Right ventricle myocardium superior (tissue), 1 donor: Measurements from ENCODE around the gene MTO1. TPM values are rescaled to one million over a fixed set of nuclear protein-coding genes. Genes with fewer than 3 reads are reported as not detected.
A peak's percentile ranks its signal among the peaks of the same experiment; 100 is the strongest.
"Not testable (repeated sequence)": the region's sequence is repeated elsewhere in the genome, so short reads cannot be mapped to it uniquely, and the experiment has no call there.

Source experiments
- ATAC-seq: fragments of 200-7000 bp; cut with Tn5 transposase; one replicate; pipeline ENCODE4 v1.9.1; 2020; ENCODE audit warnings: mild to moderate bottlenecking; ENCODE audit not compliant: poor library complexity
- DNase-seq: peaks from one replicate; pipeline ENCODE4 v3.0.0-alpha.2; 2020
- intact Hi-C: fragments of 100-400 bp; cut with DNase I; formaldehyde crosslinking; loops from one replicate; pipeline ENCODE4 v1.11.2; 2022
- total RNA-seq: library from RNA; stranded (reverse); fragmentation: NEBNext Ultra II Directional; extraction: Animal tissue kit (Norgen Biotek cat#: 25700); gene quantifications from one replicate; pipeline ENCODE4 v1.2.1, GENCODE V29; 2021
- donor health status: DM: no; HTN: yes; CAD: no; lungs with severe emphysema.

Gene MTO1
- total RNA-seq, 1 donor from 2014 or later = 24.9 TPM

DNA sequence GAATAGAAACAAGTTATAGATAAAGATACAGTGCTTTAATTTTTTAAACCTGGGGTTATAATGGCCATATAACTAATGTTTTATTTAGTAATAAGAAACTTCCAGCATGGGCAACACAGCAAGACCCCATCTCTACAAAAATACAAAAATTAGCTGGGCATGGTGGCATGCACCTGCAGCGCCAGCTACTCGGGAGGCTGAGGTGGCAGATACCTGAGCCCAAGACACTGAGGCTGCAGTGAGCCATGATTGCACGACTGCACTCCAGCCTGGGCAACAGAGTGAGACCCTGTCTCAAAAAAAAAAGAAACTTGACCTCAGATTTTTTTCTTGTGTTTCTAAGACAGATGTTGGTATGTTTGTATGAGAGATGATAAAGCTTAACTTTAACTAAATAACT lies 36.4 kb downstream of the MTO1 start:
- DNase-seq (no peak), ATAC-seq (no peak)
- intact Hi-C loops = no loop called here

DNA sequence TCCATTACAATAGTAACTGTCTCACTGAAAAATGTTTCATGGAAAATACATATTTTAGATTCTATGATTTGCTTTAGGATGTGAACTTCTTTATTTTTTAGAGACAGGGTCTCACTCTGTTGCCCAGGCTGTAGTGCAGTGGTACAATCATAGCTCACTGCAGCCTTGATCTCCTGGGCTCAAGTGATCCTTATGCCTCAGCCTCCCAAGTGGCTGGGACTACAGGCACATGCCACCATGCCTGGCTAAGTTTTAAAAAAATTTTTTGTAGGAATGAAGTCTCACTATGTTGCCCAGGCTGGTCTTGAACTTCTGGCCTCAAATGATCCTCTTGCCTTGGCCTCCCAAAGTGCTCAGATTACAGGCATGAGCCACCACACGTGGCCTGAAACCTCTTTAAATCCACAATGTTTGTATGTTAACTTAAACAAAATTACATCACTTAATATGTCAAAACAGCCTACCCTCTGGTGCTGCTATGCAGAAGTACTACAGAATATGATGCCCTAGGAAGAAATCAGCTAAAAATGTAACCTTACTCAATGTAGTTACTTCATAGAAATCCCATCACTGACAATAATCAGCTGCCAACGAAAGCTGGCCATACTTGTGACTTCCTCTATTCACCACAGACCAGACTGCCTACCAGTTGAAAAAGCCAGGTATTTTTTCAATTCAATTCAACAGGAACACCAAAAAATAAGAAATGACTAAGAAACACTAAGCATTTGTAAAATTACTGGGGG lies 41.7 kb downstream of the MTO1 start:
- intact Hi-C loops = no loop called here
- no peak for DNase-seq
- no peak for ATAC-seq

GRCh38 chr6:73504160-73504559 lies 42.6 kb downstream of the MTO1 start:
- DNase-seq = no peak
- intact Hi-C loops = no loop called here
- ATAC-seq = no peak

- intact Hi-C loops = no loop called here
- no peak for ATAC-seq
- no peak for DNase-seq
Observed at GRCh38 chr6:73505142-73505541, 43.6 kb downstream of the MTO1 start.

DNA sequence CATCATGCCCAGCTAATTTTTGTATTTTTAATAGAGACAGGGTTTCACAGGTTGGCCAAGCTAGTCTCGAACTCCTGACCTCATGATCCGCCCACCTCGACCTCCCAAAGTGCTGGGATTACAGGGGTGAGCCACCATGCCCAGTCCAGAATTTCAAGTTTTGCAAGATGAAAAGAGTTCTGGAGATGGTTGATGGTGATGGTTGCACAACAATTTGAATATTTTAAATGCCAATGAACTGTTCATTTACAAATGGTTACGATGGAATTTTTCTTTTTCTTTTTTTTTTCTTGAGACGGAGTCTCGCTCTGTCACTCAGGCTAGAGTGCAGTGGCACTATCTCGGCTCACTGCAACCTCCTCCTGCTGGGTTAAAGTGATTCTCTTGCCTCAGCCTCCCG lies 44.2 kb downstream of the MTO1 start:
- ATAC-seq, DNase-seq, intact Hi-C loops: not testable (repeated sequence)

- ATAC-seq (no peak), DNase-seq (no peak)
- intact Hi-C loops = no loop called here
Observed at GRCh38 chr6:73506246-73506645, 44.7 kb downstream of the MTO1 start.

GRCh38 chr6:73508776-73509175 lies 47.2 kb downstream of the MTO1 start:
- intact Hi-C loops = no loop called here
- no peak for ATAC-seq
- no peak for DNase-seq

GRCh38 chr6:73509851-73510250 lies 48.3 kb downstream of the MTO1 start:
- intact Hi-C loops = loop anchor here (10.0 kb wide), 1 partner anchor 225 kb away; no protein-coding TSS in a partner anchor
- ATAC-seq = no peak
- no peak for DNase-seq

DNA sequence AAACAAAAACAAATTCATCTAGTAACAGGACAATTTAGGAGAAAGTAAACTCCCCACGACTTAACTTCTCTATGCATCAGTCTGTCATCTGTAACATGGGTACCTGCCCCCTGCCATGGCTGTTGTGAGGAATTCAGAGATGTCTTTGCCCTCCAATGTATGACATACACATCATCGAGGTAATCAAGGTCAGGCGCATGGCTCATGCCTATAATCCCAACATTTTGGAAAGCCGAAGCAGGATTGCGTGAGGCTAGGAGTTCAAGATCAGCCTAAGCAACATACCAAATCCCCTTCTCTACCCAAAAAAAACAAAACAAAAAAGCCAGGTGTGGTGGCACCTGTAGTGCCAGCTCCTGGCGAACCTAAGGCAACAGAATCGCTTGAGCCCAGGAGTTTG lies 50.3 kb downstream of the MTO1 start:
- ATAC-seq = no peak
- intact Hi-C loops = loop anchor here (10.0 kb wide), 1 partner anchor 223 kb away; no protein-coding TSS in a partner anchor

GRCh38 chr6:73513496-73513854 lies 51.9 kb downstream of the MTO1 start:
- intact Hi-C loops = loop anchor here (10.0 kb wide), 1 partner anchor 221 kb away; no protein-coding TSS in a partner anchor
- ATAC-seq = no peak
- no peak for DNase-seq

More for the DNA sequence above, 50.3 kb downstream of the MTO1 start:
- DNase-seq = no peak

DNA sequence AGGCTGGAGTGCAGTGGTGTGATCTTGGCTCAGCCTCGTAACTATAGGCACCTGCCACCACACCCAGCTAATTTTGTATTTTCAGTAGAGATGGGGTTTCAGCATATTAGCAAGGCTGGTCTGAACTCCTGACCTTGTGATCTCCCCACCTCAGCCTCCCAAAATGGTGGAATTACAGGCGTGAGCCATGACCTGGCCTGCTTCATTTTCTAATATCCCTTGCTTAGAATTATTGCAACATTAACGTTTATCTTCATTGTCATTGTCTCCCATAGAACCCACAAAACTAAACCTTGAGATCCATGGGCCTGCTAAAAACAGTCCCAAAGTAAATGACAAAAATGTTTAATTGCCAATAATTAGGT lies 53.2 kb downstream of the MTO1 start:
- no peak for DNase-seq
- no peak for ATAC-seq
- intact Hi-C loops = loop anchor here (2.0 to 10.0 kb wide), 2 partner anchors 96 to 220 kb away; no protein-coding TSS in a partner anchor

GRCh38 chr6:73515204-73515655 lies 53.7 kb downstream of the MTO1 start:
- DNase-seq (no peak), ATAC-seq (no peak)
- intact Hi-C loops = loop anchor here (2.0 to 10.0 kb wide), 2 partner anchors 96 to 220 kb away; no protein-coding TSS in a partner anchor

GRCh38 chr6:73516514-73517489 lies 55.3 kb downstream of the MTO1 start:
- intact Hi-C loops = loop anchor here (10.0 kb wide), 1 partner anchor 218 kb away; no protein-coding TSS in a partner anchor
- no peak for ATAC-seq
- DNase-seq = no peak

DNA sequence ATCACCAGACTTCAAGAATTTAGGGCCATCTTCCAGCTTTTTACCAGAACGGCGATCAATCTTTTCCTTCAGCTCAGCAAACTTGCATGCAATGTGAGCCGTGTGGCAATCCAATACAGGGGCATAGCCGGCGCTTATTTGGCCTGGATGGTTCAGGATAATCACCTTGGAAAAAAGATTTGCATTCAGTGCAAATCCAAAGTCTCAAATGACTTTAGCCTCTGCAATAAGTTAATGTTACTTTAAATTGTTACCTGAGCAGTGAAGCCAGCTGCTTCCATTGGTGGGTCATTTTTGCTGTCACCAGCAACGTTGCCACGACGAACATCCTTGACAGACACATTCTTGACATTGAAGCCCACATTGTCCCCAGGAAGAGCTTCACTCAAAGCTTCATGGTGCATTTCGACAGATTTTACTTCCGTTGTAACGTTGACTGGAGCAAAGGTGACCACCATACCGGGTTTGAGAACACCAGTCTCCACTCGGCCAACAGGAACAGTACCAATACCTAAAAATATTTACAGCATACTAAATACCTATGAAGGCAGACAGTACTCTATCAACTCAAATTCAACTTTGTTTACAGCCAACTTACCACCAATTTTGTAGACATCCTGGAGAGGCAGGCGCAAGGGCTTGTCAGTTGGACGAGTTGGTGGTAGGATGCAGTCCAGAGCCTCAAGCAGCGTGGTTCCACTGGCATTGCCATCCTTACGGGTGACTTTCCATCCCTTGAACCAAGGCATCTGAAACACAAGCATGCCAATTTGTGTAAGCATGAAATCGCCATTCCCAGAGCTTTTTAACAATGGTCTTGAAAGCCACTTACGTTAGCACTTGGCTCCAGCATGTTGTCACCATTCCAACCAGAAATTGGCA lies 56.8 kb downstream of the MTO1 start:
- intact Hi-C loops = loop anchor here (10.0 kb wide), 1 partner anchor 216 kb away; no protein-coding TSS in a partner anchor
- not testable (repeated sequence) for ATAC-seq, DNase-seq

GRCh38 chr6:73518982-73519881 lies 57.7 kb downstream of the MTO1 start:
- intact Hi-C loops = loop anchor here (10.0 kb wide), 1 partner anchor 216 kb away; no protein-coding TSS in a partner anchor
- not testable (repeated sequence) for DNase-seq, ATAC-seq

DNA sequence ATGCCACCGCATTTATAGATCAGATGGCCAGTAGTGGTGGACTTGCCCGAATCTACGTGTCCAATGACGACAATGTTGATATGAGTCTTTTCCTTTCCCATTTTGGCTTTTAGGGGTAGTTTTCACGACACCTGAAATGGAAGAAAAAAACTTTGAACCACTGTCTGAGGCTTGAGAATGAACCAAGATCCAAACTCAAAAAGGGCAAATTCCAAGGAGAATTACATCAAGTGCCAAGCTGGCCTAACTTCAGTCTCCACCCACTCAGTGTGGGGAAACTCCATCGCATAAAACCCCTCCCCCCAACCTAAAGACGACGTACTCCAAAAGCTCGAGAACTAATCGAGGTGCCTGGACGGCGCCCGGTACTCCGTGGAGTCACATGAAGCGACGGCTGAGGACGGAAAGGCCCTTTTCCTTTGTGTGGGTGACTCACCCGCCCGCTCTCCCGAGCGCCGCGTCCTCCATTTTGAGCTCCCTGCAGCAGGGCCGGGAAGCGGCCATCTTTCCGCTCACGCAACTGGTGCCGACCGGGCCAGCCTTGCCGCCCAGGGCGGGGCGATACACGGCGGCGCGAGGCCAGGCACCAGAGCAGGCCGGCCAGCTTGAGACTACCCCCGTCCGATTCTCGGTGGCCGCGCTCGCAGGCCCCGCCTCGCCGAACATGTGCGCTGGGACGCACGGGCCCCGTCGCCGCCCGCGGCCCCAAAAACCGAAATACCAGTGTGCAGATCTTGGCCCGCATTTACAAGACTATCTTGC lies 58.6 kb downstream of the MTO1 start:
- DNase-seq (peak; percentile 83), ATAC-seq (peak; percentile 65)
- intact Hi-C loops = loop anchor here (10.0 kb wide), 2 partner anchors 65 to 215 kb away; no protein-coding TSS in a partner anchor
